IMR-90 (cell line): ENCODE data around the gene CEACAM21. TPM values are rescaled to one million over a fixed set of nuclear protein-coding genes. Genes with fewer than 3 reads are reported as not detected.

Experiments used
- ATAC-seq: fragments of 200-7000 bp; cut with Tn5 transposase; 2 replicates; pipeline ENCODE4 v1.9.1; 2020; ENCODE audit warnings: low read depth, mild to moderate bottlenecking, moderate library complexity
- BruUV-seq: library from RNA; stranded (reverse); fragments of 400-500 nt; replicated peaks from 2 replicates; lab custom pipeline; 2021; lab: Mats Ljungman, UMichigan
- CTCF ChIA-PET: fragments of 300-600 bp; formaldehyde crosslinking; extraction: SDS; loops from one replicate; lab custom pipeline; 2021; ENCODE audit warnings: antibody characterized with exemption; lab: Yijun Ruan, JAX
- POLR2A ChIA-PET: fragments of 300-600 bp; sonication (Branson Sonifier 250); formaldehyde crosslinking; loops from one replicate; lab custom pipeline; 2022; ENCODE audit warnings: antibody characterized with exemption; ENCODE audit not compliant: unreplicated experiment; lab: Charles Lee
- DNase-seq: peaks from one replicate; pipeline ENCODE4 v3.0.0; 2013
- H2AFZ ChIP-seq: replicated peaks from 2 replicates; pipeline ENCODE3; 2013; ENCODE audit warnings: low read length, mild to moderate bottlenecking; ENCODE audit not compliant: poor library complexity
- H2AK5ac ChIP-seq: 2 replicates; pipeline ENCODE4 v1.6.1; 2013; ENCODE audit warnings: low read depth, low read length, inconsistent platforms
- H2AK9ac ChIP-seq: replicated peaks from 2 replicates; pipeline ENCODE3; 2013; ENCODE audit warnings: mild to moderate bottlenecking, low read depth, low read length, moderate library complexity; ENCODE audit not compliant: poor library complexity
- H2BK120ac ChIP-seq: 2 replicates; pipeline ENCODE4 v1.6.1; 2013; ENCODE audit warnings: low read depth, low read length, inconsistent platforms
- H2BK15ac ChIP-seq: 3 replicates; pipeline ENCODE4 v1.6.1; 2013; ENCODE audit warnings: low read depth, low read length, inconsistent platforms
- H2BK20ac ChIP-seq: 2 replicates; pipeline ENCODE4 v1.6.1; 2013; ENCODE audit warnings: low read depth, mild to moderate bottlenecking, inconsistent platforms, low read length, moderate library complexity
- H2BK5ac ChIP-seq: 2 replicates; pipeline ENCODE4 v1.6.1; 2013; ENCODE audit warnings: mild to moderate bottlenecking, low read depth, low read length, inconsistent platforms; ENCODE audit not compliant: poor library complexity, severe bottlenecking
- H3K14ac ChIP-seq: replicated peaks from 2 replicates; pipeline ENCODE4 v1.6.1; 2013; ENCODE audit warnings: low read depth, low read length, inconsistent platforms
- H3K18ac ChIP-seq: 2 replicates; pipeline ENCODE4 v1.6.1; 2013; ENCODE audit warnings: low read depth, low read length, control low read depth
- H3K23ac ChIP-seq: 2 replicates; pipeline ENCODE4 v1.6.1; 2013; ENCODE audit warnings: low read depth, low read length, inconsistent platforms
- H3K27ac ChIP-seq: 2 replicates; pipeline ENCODE4 v1.5.1; 2013; ENCODE audit warnings: mild to moderate bottlenecking, control low read depth, low read length; ENCODE audit not compliant: insufficient read depth
- H3K27me3 ChIP-seq: 2 replicates; pipeline ENCODE4 v1.6.1; 2013; ENCODE audit warnings: low read length; ENCODE audit not compliant: control insufficient read depth, insufficient read depth
- H3K36me3 ChIP-seq: 2 replicates; pipeline ENCODE4 v1.6.1; 2013; ENCODE audit warnings: low read length, mixed read lengths; ENCODE audit not compliant: control insufficient read depth, insufficient read depth
- H3K4ac ChIP-seq: 2 replicates; pipeline ENCODE4 v1.6.1; 2013; ENCODE audit warnings: low read depth, low read length, inconsistent platforms
- H3K4me1 ChIP-seq: 2 replicates; pipeline ENCODE4 v1.6.1; 2013; ENCODE audit warnings: low read length, mixed read lengths; ENCODE audit not compliant: control insufficient read depth, insufficient read depth
- H3K4me2 ChIP-seq: 2 replicates; pipeline ENCODE4 v1.6.1; 2013; ENCODE audit warnings: low read depth, mild to moderate bottlenecking, control low read depth, low read length, moderate library complexity
- H3K4me3 ChIP-seq: 2 replicates; pipeline ENCODE4 v1.5.1; 2013; ENCODE audit warnings: low read depth, mild to moderate bottlenecking, control low read depth, low read length, moderate library complexity; ENCODE audit not compliant: insufficient read depth
- H3K56ac ChIP-seq: 2 replicates; pipeline ENCODE4 v1.6.1; 2013; ENCODE audit warnings: low read length, inconsistent platforms; ENCODE audit not compliant: insufficient read depth; ENCODE audit errors: extremely low read depth
- H3K79me1 ChIP-seq, 2 experiments: 2 replicates each; pipeline ENCODE4 v1.6.1; 2013; ENCODE audit warnings: low read length in 2 of 2, inconsistent platforms in 1 of 2, low read depth in 1 of 2
- H3K9ac ChIP-seq: 2 replicates; pipeline ENCODE4 v1.6.1; 2013; ENCODE audit warnings: low read depth, low read length, control low read depth
- H3K9me1 ChIP-seq: 2 replicates; pipeline ENCODE4 v1.6.1; 2013; ENCODE audit warnings: low read length, inconsistent platforms; ENCODE audit not compliant: insufficient read depth
- H3K9me3 ChIP-seq: 2 replicates; pipeline ENCODE4 v1.6.1; 2013; ENCODE audit warnings: low read length; ENCODE audit not compliant: control insufficient read depth, insufficient read depth
- H4K20me1 ChIP-seq: 2 replicates; pipeline ENCODE4 v1.6.1; 2013; ENCODE audit warnings: low read length, inconsistent platforms; ENCODE audit not compliant: insufficient read depth
- H4K5ac ChIP-seq: 2 replicates; pipeline ENCODE4 v1.6.1; 2013; ENCODE audit warnings: mild to moderate bottlenecking, low read depth, low read length, control low read depth
- H4K8ac ChIP-seq, 2 experiments: 2 replicates each; pipeline ENCODE4 v1.6.1; 2013; ENCODE audit warnings: low read depth in 2 of 2, low read length in 2 of 2, control low read depth in 1 of 2, inconsistent platforms in 1 of 2
- H4K91ac ChIP-seq: 2 replicates; pipeline ENCODE4 v1.6.1; 2013; ENCODE audit warnings: low read depth, low read length, inconsistent platforms; ENCODE audit not compliant: insufficient read depth
- BHLHE40 ChIP-seq: fragments of 150-350 bp; IDR thresholded peaks from 2 replicates; pipeline ENCODE4 v1.6.1; 2016; ENCODE audit warnings: mild to moderate bottlenecking, low read depth, low read length
- CEBPB ChIP-seq: IDR thresholded peaks from 2 replicates; pipeline ENCODE4 v1.6.1; 2012; ENCODE audit warnings: low read depth, low read length, improper control_type of control experiment
- CHD1 ChIP-seq: IDR thresholded peaks from 2 replicates; pipeline ENCODE4 v1.6.1; 2012; ENCODE audit warnings: low read depth, low read length, improper control_type of control experiment
- CTCF ChIP-seq: conservative IDR thresholded peaks from 2 replicates; pipeline ENCODE4 v1.5.1; 2012; ENCODE audit warnings: mild to moderate bottlenecking, low read depth, low read length, improper control_type of control experiment
- ELK1 ChIP-seq: fragments of 150-350 bp; IDR thresholded peaks from 2 replicates; pipeline ENCODE4 v1.6.1; 2016; ENCODE audit warnings: low read depth, mild to moderate bottlenecking, low read length, moderate library complexity, borderline replicate concordance
- FOS ChIP-seq: fragments of 150-350 bp; IDR thresholded peaks from 2 replicates; pipeline ENCODE4 v1.6.1; 2016; ENCODE audit warnings: low read depth, low read length
- MAFK ChIP-seq: IDR thresholded peaks from 2 replicates; pipeline ENCODE4 v1.6.1; 2012; ENCODE audit warnings: low read depth, low read length, improper control_type of control experiment
- MAZ ChIP-seq: IDR thresholded peaks from 2 replicates; pipeline ENCODE4 v1.6.1; 2012; ENCODE audit warnings: low read depth, mild to moderate bottlenecking, low read length, improper control_type of control experiment, moderate library complexity, borderline replicate concordance
- MXI1 ChIP-seq: IDR thresholded peaks from 2 replicates; pipeline ENCODE4 v1.6.1; 2012; ENCODE audit warnings: low read depth, mild to moderate bottlenecking, low read length, moderate library complexity, borderline replicate concordance
- NFE2L2 ChIP-seq: fragments of 150-350 bp; IDR thresholded peaks from 2 replicates; pipeline ENCODE4 v1.6.1; 2016; ENCODE audit warnings: low read depth, mild to moderate bottlenecking, low read length
- POLR2A ChIP-seq: IDR thresholded peaks from 2 replicates; pipeline ENCODE4 v1.6.1; 2012; ENCODE audit warnings: mild to moderate bottlenecking, low read depth, low read length
- RAD21 ChIP-seq: IDR thresholded peaks from 2 replicates; pipeline ENCODE4 v1.6.1; 2012; ENCODE audit warnings: low read length, improper control_type of control experiment
- RCOR1 ChIP-seq: IDR thresholded peaks from 2 replicates; pipeline ENCODE4 v1.6.1; 2012; ENCODE audit warnings: mild to moderate bottlenecking, low read length, improper control_type of control experiment; ENCODE audit not compliant: insufficient replicate concordance
- RFX5 ChIP-seq: IDR thresholded peaks from 2 replicates; pipeline ENCODE4 v1.8.0; 2012; ENCODE audit warnings: low read depth, mild to moderate bottlenecking, low read length, moderate library complexity
- SMC3 ChIP-seq: fragments of 150-350 bp; IDR thresholded peaks from 2 replicates; pipeline ENCODE4 v1.6.1; 2016; ENCODE audit warnings: low read depth, mild to moderate bottlenecking, antibody characterized with exemption, low read length, moderate library complexity
- USF2 ChIP-seq: fragments of 150-350 bp; IDR thresholded peaks from 2 replicates; pipeline ENCODE4 v1.6.1; 2017; ENCODE audit warnings: mild to moderate bottlenecking, antibody characterized with exemption, low read length, low read depth
- WGBS, 2 experiments: methylation state at CpG; one replicate each; pipeline versions ENCODE4 v1.1.5 to v1.1.7; 2013; ENCODE audit warnings: missing lambda C conversion rate in 2 of 2; ENCODE audit not compliant: insufficient read length in 1 of 2; ENCODE audit errors: extremely low coverage in 2 of 2; 5-methylcytosine and 5-hydroxymethylcytosine counted together
- dilution Hi-C: fragments of 300-500 bp; cut with HindIII; formaldehyde crosslinking; loops from one replicate; pipeline ENCODE4 v1.14.3; 2018; ENCODE audit warnings: low sequenced_read_pairs; ENCODE audit not compliant: unreplicated experiment
- in situ Hi-C: fragments of 300-500 bp; cut with MboI; formaldehyde crosslinking; loops from 3 replicates; pipeline ENCODE4 v1.14.3; 2019; ENCODE audit warnings: low sequenced_read_pairs, inconsistent platforms, mixed read lengths
- intact Hi-C: fragments of 100-400 bp; cut with micrococcal nuclease; formaldehyde crosslinking; loops from 2 replicates; pipeline ENCODE4 v1.10.0; 2022
- polyA plus RNA-seq, 3 experiments: library from polyadenylated mRNA; depleted of rRNA; stranded (reverse); fragments of >200 nt; gene quantifications; 2 replicates each; pipeline ENCODE4 v1.2.3, GENCODE V29; 2012; ENCODE audit warnings: low replicate concordance in 1 of 3
- total RNA-seq: library from RNA; depleted of rRNA; stranded (reverse); fragments of >200 nt; gene quantifications from 2 replicates; pipeline ENCODE4 v1.2.3, GENCODE V29; 2012

Gene CEACAM21
- total and polyA plus RNA-seq, 2 of the 4 experiments (the other 2 are of a cell fraction), result not detected

GRCh38 chr19:41563854-41564514, 12.0 kb upstream of the CEACAM21 start:
- no peak overlapping the region for H2BK5ac ChIP-seq
- no peak overlapping the region for H3K4ac ChIP-seq
- no peak overlapping the region for H3K18ac ChIP-seq
- no peaks in the 10 kb centered on the region for H3K9me3 ChIP-seq
- no peaks in the 10 kb centered on the region for H3K79me1 ChIP-seq
- H3K9me1 ChIP-seq, result no peaks in the 10 kb centered on the region
- H3K4me3 ChIP-seq, result no peak overlapping the region
- H4K20me1 ChIP-seq, result no peaks in the 10 kb centered on the region
- H4K5ac ChIP-seq, result no peak overlapping the region
- H4K91ac ChIP-seq, result no peak overlapping the region
- no peak overlapping the region for H2BK120ac ChIP-seq
- no peak overlapping the region for H3K4me2 ChIP-seq
- 40% methylated on average over 2 of the region's 19 CpGs; no CpG with 5 or more reads in 1 of the 2 experiments for WGBS, 2 experiments
- H3K36me3 ChIP-seq, result no peaks in the 10 kb centered on the region
- no peak; the same call in 1 of the 2 replicates for ATAC-seq
- no peak overlapping the region for H2AK5ac ChIP-seq
- H3K27ac ChIP-seq, result no peak overlapping the region
- TF ChIP-seq MAZ (no peak), MAFK (no peak), FOS (no peak), RFX5 (no peak), SMC3 (no peak), CEBPB (no peak), NFE2L2 (no peak), BHLHE40 (no peak), CTCF (no peak), POLR2A (no peak), RAD21 (no peak), MXI1 (no peak), ELK1 (no peak), CHD1 (no peak), USF2 (no peak), RCOR1 (no peak)
- in situ Hi-C loops, result no loop called here
- no peak overlapping the region for H2BK20ac ChIP-seq
- H3K27me3 ChIP-seq, result peaks cover 20% of the 10 kb centered on the region
- no peak overlapping the region for H3K23ac ChIP-seq
- no peak overlapping the region for H4K8ac ChIP-seq
- no peak overlapping the region for H2AK9ac ChIP-seq
- CTCF ChIA-PET, result interaction anchor here (0.6 to 1.2 kb wide), 4 partner anchors 14 to 125 kb away, joined by 4 to 5 read pairs (median 4); partner anchors contain the start of gene DMAC2
- H2BK15ac ChIP-seq, result no peak overlapping the region
- no peak overlapping the region for H3K9ac ChIP-seq
- no peak overlapping the region for H2AFZ ChIP-seq
- no peak overlapping the region for H3K56ac ChIP-seq
- dilution Hi-C loops, result no loop called here
- BruUV-seq, result no TSS peak
- POLR2A ChIA-PET, result no interaction called here
- intact Hi-C loops, result loop anchor here (1.0 kb wide), 1 partner anchor 115 kb away; no protein-coding TSS in a partner anchor
- H3K14ac ChIP-seq, result no peak overlapping the region
- no peaks in the 10 kb centered on the region for H3K4me1 ChIP-seq
- DNase-seq, result no peak
